Tibial artery (tissue), 4 donors: ENCODE data around the gene SLC6A9.

Source experiments
- DNase-seq, 2 donors: peaks; one replicate each; pipeline ENCODE4 v3.0.0-alpha.2; 2019
- H3K27ac ChIP-seq, 2 donors: fragments of 200-600 bp; sonication (generic) in 1 of 2; 1 replicate in 1 of 2; 2 replicates in 1 of 2; pipeline ENCODE4 v1.5.1; 2018 to 2019; ENCODE audit warnings: mild to moderate bottlenecking in 1 of 2
- H3K27me3 ChIP-seq, 2 donors: fragments of 200-600 bp; sonication (generic) in 1 of 2; one replicate each; pipeline versions ENCODE4 v1.5.1 to v1.6.0; 2016 to 2019
- H3K36me3 ChIP-seq, 3 donors: fragments of 200-600 bp; sonication (generic) in 2 of 3; one replicate each; pipeline ENCODE4 v1.5.1; 2016 to 2019; ENCODE audit warnings: mild to moderate bottlenecking in 2 of 3
- H3K4me1 ChIP-seq, 4 donors: fragments of 200-600 bp; sonication (generic) in 2 of 4; 1 replicate in 3 of 4; 2 replicates in 1 of 4; pipeline ENCODE4 v1.5.1; 2016 to 2019
- H3K4me3 ChIP-seq, 2 donors: fragments of 200-600 bp; sonication (generic) in 1 of 2; 1 replicate in 1 of 2; 2 replicates in 1 of 2; pipeline ENCODE4 v1.5.1; 2018 to 2019; ENCODE audit warnings: mild to moderate bottlenecking in 2 of 2
- H3K9me3 ChIP-seq, 3 donors: fragments of 200-600 bp; sonication (generic) in 1 of 3; one replicate each; pipeline ENCODE4 v1.5.1; 2016 to 2019
- intact Hi-C: fragments of 100-400 bp; cut with DNase I; formaldehyde crosslinking; loops from one replicate; pipeline ENCODE4 v1.15.0; 2023; ENCODE audit warnings: low total_unique reads
- TF ChIP-seq, protein P1 (sequence below), 2 experiments: fragments of 200-600 bp in 1 of 2; fragments of 450-650 bp in 1 of 2; IDR thresholded peaks; one replicate each; pipeline ENCODE4 v1.5.1; 2017 to 2019; ENCODE audit warnings: antibody characterized with exemption in 2 of 2, mild to moderate bottlenecking in 1 of 2, moderate library complexity in 1 of 2

Gene SLC6A9

DNA sequence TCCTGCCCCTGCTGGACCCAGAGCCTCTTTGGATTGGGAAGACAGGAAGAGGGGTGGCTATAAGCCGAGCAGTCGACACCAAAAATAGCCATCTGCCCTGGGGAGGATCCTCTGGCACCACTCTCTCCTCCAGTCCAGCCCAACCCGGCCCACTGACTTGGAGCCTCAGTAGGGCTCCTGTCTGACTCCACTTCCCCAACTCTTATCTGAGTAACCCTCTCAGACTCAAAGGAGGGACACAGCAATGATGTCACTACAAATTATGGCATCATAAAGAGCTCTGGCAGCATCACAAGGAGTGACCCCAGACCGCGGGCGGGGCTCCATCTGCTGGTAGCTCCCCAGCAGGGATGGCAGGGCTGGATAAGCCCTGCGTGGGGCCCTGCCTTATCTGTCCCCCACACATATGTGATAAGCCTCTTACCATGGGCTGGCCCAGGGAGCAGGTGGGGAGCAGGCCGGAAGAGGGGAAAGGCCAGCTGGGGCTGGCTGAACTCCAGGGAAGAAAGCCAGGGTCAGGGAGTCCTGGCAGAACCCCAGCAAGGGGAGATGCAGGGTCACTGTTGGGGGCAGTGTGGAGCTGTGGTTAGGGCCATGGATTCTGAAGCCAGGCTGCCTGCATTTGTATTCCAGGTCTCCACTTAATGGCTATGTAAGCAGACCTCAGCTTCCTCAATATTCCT lies 4.6 kb upstream of the SLC6A9 start:
- H3K27me3 ChIP-seq, result no peaks in the 10 kb centered on the region
- peak in 1 of 2 donors; percentile 78 for DNase-seq
- H3K4me3 ChIP-seq, result no peak overlapping the region
- H3K9me3 ChIP-seq, result no peaks in the 10 kb centered on the region
- peaks cover 9 to 44% (median 31%) of the 10 kb centered on the region in 4 donors for H3K4me1 ChIP-seq
- H3K27ac ChIP-seq, result peak overlapping the region; percentile 71 to 76
- no peaks in the 10 kb centered on the region for H3K36me3 ChIP-seq
- intact Hi-C loops, result loop anchor here (5.0 to 10.0 kb wide), 3 partner anchors 34 to 274 kb away; partner anchors contain the start of gene IPO13
- TF ChIP-seq, protein P1, sequence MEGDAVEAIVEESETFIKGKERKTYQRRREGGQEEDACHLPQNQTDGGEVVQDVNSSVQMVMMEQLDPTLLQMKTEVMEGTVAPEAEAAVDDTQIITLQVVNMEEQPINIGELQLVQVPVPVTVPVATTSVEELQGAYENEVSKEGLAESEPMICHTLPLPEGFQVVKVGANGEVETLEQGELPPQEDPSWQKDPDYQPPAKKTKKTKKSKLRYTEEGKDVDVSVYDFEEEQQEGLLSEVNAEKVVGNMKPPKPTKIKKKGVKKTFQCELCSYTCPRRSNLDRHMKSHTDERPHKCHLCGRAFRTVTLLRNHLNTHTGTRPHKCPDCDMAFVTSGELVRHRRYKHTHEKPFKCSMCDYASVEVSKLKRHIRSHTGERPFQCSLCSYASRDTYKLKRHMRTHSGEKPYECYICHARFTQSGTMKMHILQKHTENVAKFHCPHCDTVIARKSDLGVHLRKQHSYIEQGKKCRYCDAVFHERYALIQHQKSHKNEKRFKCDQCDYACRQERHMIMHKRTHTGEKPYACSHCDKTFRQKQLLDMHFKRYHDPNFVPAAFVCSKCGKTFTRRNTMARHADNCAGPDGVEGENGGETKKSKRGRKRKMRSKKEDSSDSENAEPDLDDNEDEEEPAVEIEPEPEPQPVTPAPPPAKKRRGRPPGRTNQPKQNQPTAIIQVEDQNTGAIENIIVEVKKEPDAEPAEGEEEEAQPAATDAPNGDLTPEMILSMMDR (IDR thresholded peaks at IDR 0.05), result no peak

GRCh38 chr1:44034976-44035716 lies 3.9 kb upstream of the SLC6A9 start:
- no peaks in the 10 kb centered on the region for H3K9me3 ChIP-seq
- TF ChIP-seq, protein P1 (IDR thresholded peaks at IDR 0.05), result no peak
- intact Hi-C loops, result loop anchor here (5.0 to 10.0 kb wide), 3 partner anchors 33 to 273 kb away; partner anchors contain the start of gene IPO13
- H3K4me1 ChIP-seq, result peaks cover 9 to 44% (median 31%) of the 10 kb centered on the region in 4 donors
- no peak overlapping the region for H3K4me3 ChIP-seq
- DNase-seq, result peak in 1 of 2 donors; percentile 55
- H3K27ac ChIP-seq, result peak overlapping the region; percentile 71 to 76
- H3K36me3 ChIP-seq, result no peaks in the 10 kb centered on the region
- H3K27me3 ChIP-seq, result no peaks in the 10 kb centered on the region

GRCh38 chr1:44034423-44034822 lies 3.2 kb upstream of the SLC6A9 start:
- Histone ChIP-seq H3K36me3 (no peaks in the 10 kb centered on the region), H3K4me1 (peaks cover 9 to 47% (median 32%) of the 10 kb centered on the region in 4 donors), H3K9me3 (no peaks in the 10 kb centered on the region), H3K27me3 (no peaks in the 10 kb centered on the region), H3K27ac (peak overlapping the region; percentile 71 to 76), H3K4me3 (no peak overlapping the region)
- DNase-seq, result peak in 1 of 2 donors; percentile 52
- TF ChIP-seq, protein P1 (IDR thresholded peaks at IDR 0.05), result no peak
- intact Hi-C loops, result loop anchor here (10.0 kb wide), 1 partner anchor 90 kb away; the partner anchor contains the start of gene IPO13

- DNase-seq, result peak in 1 of 2 donors; percentile 58
- Histone ChIP-seq H3K36me3 (no peaks in the 10 kb centered on the region), H3K27me3 (no peaks in the 10 kb centered on the region), H3K4me3 (no peak overlapping the region), H3K9me3 (no peaks in the 10 kb centered on the region), H3K27ac (peak overlapping the region; percentile 12 to 95), H3K4me1 (peaks cover 9 to 54% (median 35%) of the 10 kb centered on the region in 4 donors)
- intact Hi-C loops, result loop anchor here (10.0 kb wide), 1 partner anchor 89 kb away; the partner anchor contains the start of gene IPO13
- TF ChIP-seq, protein P1 (IDR thresholded peaks at IDR 0.05), result no peak
Measured at GRCh38 chr1:44033756-44034155, 2.5 kb upstream of the SLC6A9 start.

GRCh38 chr1:44033041-44033575 lies 1.8 kb upstream of the SLC6A9 start:
- no peaks in the 10 kb centered on the region for H3K36me3 ChIP-seq
- no peaks in the 10 kb centered on the region for H3K9me3 ChIP-seq
- DNase-seq, result peak in 1 of 2 donors; percentile 51
- no peaks in the 10 kb centered on the region for H3K27me3 ChIP-seq
- no peak overlapping the region for H3K4me3 ChIP-seq
- TF ChIP-seq, protein P1 (IDR thresholded peaks at IDR 0.05), result no peak
- H3K4me1 ChIP-seq, result peaks cover 9 to 54% (median 35%) of the 10 kb centered on the region in 4 donors
- intact Hi-C loops, result loop anchor here (10.0 kb wide), 1 partner anchor 88 kb away; the partner anchor contains the start of gene IPO13
- H3K27ac ChIP-seq, result peak overlapping the region; percentile 12 to 95
